Subcutaneous abdominal adipose tissue (tissue), 5 donors: ENCODE results near the gene APBA1.

ENCODE experiments used
- H3K27ac ChIP-seq: one replicate; pipeline ENCODE4 v1.7.0; 2013; ENCODE audit warnings: low read depth, mild to moderate bottlenecking, inconsistent platforms, low read length, moderate library complexity
- H3K27me3 ChIP-seq, 5 donors: one replicate each; pipeline ENCODE4 v1.7.0; 2013; ENCODE audit warnings: low read length in 5 of 5, inconsistent platforms in 1 of 5; ENCODE audit not compliant: control insufficient read depth in 5 of 5, insufficient read depth in 4 of 5
- H3K36me3 ChIP-seq, 5 donors: one replicate each; pipeline ENCODE4 v1.7.0; 2013; ENCODE audit warnings: low read length in 5 of 5; ENCODE audit not compliant: control insufficient read depth in 5 of 5, insufficient read depth in 5 of 5
- H3K4me1 ChIP-seq, 5 donors: one replicate each; pipeline ENCODE4 v1.7.0; 2013; ENCODE audit warnings: low read length in 5 of 5, mild to moderate bottlenecking in 3 of 5, moderate library complexity in 1 of 5; ENCODE audit not compliant: control insufficient read depth in 5 of 5, insufficient read depth in 5 of 5
- H3K4me3 ChIP-seq, 5 donors: one replicate each; pipeline ENCODE4 v1.7.0; 2013; ENCODE audit warnings: low read length in 5 of 5, low read depth in 1 of 5
- H3K9ac ChIP-seq, 5 donors: one replicate each; pipeline ENCODE4 v1.7.0; 2013; ENCODE audit warnings: low read length in 5 of 5, mild to moderate bottlenecking in 4 of 5, moderate library complexity in 3 of 5
- H3K9me3 ChIP-seq, 5 donors: one replicate each; pipeline ENCODE4 v1.7.0; 2013; ENCODE audit warnings: low read length in 5 of 5; ENCODE audit not compliant: control insufficient read depth in 5 of 5
- donor health status: healthy.
- donor health status: healthy.
- donor health status: healthy.
- donor health status: healthy.
- donor health status: healthy.

Gene APBA1

DNA sequence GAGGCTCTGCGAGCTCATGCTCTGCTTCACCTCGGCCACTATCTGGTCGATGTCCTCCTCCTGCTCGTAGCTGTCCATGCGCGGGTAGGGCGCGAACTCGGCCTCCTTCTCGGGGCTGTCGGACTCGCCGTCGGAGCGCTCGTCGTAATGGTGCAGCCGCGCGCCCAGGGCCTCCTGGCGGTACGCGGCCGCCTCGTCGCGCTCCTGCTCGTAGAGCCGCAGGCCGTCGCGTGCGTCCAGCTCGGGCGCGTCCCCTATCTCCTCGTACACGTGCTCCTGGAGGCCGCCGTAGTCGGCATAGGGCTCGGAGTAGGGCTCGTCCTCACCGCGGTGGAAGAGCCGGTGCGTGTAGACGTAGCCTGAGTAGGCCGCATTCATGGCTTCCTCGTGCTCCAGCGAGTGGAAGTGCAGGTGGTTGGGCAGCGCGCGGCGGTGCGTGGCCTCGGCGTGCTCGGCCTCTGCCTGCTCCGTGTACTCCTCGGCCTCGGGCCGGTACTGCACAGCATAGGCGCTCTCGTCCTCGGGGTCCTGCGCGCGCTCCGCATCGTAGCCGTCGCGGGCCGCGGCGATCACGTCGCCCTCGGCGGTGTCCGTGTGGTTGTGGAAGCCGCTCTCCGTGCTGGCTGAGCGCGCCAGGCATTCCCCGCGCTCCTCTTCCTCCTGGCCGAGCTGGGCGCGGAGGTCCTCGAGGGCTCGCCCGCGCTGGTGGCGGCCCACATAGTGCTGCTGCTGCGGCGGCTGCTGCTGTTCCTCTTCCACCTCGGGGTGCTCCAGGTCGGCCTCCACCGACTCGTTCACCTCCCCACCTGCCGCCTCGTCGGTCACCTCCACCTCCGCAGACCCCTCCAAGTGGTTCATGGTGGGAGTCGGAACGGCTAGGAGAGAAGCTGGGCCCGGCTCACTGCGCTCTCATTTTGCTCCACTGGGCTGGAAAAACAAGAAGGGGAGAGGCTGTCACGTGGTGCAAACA is 155.5 kb downstream of the APBA1 start:
- H3K9ac ChIP-seq, result no peak overlapping the region
- peaks cover 0 to 14% (median 6%) of the 10 kb centered on the region in 5 donors for H3K36me3 ChIP-seq
- H3K9me3 ChIP-seq, result peaks cover 0 to 5% (median 0%) of the 10 kb centered on the region in 5 donors
- no peak overlapping the region for H3K4me3 ChIP-seq
- H3K27ac ChIP-seq, result no peak overlapping the region
- no peaks in the 10 kb centered on the region for H3K4me1 ChIP-seq
- H3K27me3 ChIP-seq, result no peaks in the 10 kb centered on the region

GRCh38 chr9:69515810-69516209 is 156.4 kb downstream of the APBA1 start:
- H3K9ac ChIP-seq, result no peak overlapping the region
- H3K9me3 ChIP-seq, result peaks cover 0 to 5% (median 0%) of the 10 kb centered on the region in 5 donors
- H3K27me3 ChIP-seq, result no peaks in the 10 kb centered on the region
- H3K4me1 ChIP-seq, result no peaks in the 10 kb centered on the region
- no peak overlapping the region for H3K27ac ChIP-seq
- H3K4me3 ChIP-seq, result no peak overlapping the region
- H3K36me3 ChIP-seq, result peaks cover 0 to 14% (median 6%) of the 10 kb centered on the region in 5 donors

GRCh38 chr9:69513141-69513820 is 158.9 kb downstream of the APBA1 start:
- peaks cover 0 to 5% (median 0%) of the 10 kb centered on the region in 5 donors for H3K9me3 ChIP-seq
- H3K27me3 ChIP-seq, result no peaks in the 10 kb centered on the region
- H3K4me1 ChIP-seq, result no peaks in the 10 kb centered on the region
- peaks cover 0 to 14% (median 6%) of the 10 kb centered on the region in 5 donors for H3K36me3 ChIP-seq
- H3K4me3 ChIP-seq, result no peak overlapping the region
- H3K9ac ChIP-seq, result no peak overlapping the region
- no peak overlapping the region for H3K27ac ChIP-seq

GRCh38 chr9:69504058-69504457 is 168.1 kb downstream of the APBA1 start:
- H3K4me3 ChIP-seq, result no peak overlapping the region
- H3K27ac ChIP-seq, result no peak overlapping the region
- no peaks in the 10 kb centered on the region for H3K36me3 ChIP-seq
- H3K27me3 ChIP-seq, result no peaks in the 10 kb centered on the region
- no peak overlapping the region for H3K9ac ChIP-seq
- peaks cover 0 to 13% (median 8%) of the 10 kb centered on the region in 5 donors for H3K4me1 ChIP-seq
- H3K9me3 ChIP-seq, result no peaks in the 10 kb centered on the region

- Histone ChIP-seq H3K9me3 (no peaks in the 10 kb centered on the region), H3K9ac (no peak overlapping the region), H3K4me1 (peaks cover 0 to 13% (median 8%) of the 10 kb centered on the region in 5 donors), H3K27ac (no peak overlapping the region), H3K4me3 (no peak overlapping the region), H3K36me3 (no peaks in the 10 kb centered on the region), H3K27me3 (no peaks in the 10 kb centered on the region)
Measured at GRCh38 chr9:69502671-69503301, 169.4 kb downstream of the APBA1 start.

- Histone ChIP-seq H3K27ac (no peak overlapping the region), H3K4me1 (peaks cover 0 to 13% (median 8%) of the 10 kb centered on the region in 5 donors), H3K36me3 (no peaks in the 10 kb centered on the region), H3K9me3 (no peaks in the 10 kb centered on the region), H3K9ac (no peak overlapping the region), H3K4me3 (no peak overlapping the region), H3K27me3 (no peaks in the 10 kb centered on the region)
Measured at GRCh38 chr9:69500896-69501295, 171.3 kb downstream of the APBA1 start.

- Histone ChIP-seq H3K27me3 (no peaks in the 10 kb centered on the region), H3K4me3 (no peak overlapping the region), H3K9me3 (no peaks in the 10 kb centered on the region), H3K4me1 (peaks cover 0 to 13% (median 8%) of the 10 kb centered on the region in 5 donors), H3K27ac (no peak overlapping the region), H3K36me3 (no peaks in the 10 kb centered on the region), H3K9ac (no peak overlapping the region)
Measured at GRCh38 chr9:69499959-69500358, 172.2 kb downstream of the APBA1 start.

GRCh38 chr9:69499407-69499806 is 172.8 kb downstream of the APBA1 start:
- Histone ChIP-seq H3K36me3 (no peaks in the 10 kb centered on the region), H3K27ac (no peak overlapping the region), H3K4me3 (no peak overlapping the region), H3K9me3 (no peaks in the 10 kb centered on the region), H3K9ac (no peak overlapping the region), H3K4me1 (peaks cover 0 to 13% (median 8%) of the 10 kb centered on the region in 5 donors), H3K27me3 (no peaks in the 10 kb centered on the region)

DNA sequence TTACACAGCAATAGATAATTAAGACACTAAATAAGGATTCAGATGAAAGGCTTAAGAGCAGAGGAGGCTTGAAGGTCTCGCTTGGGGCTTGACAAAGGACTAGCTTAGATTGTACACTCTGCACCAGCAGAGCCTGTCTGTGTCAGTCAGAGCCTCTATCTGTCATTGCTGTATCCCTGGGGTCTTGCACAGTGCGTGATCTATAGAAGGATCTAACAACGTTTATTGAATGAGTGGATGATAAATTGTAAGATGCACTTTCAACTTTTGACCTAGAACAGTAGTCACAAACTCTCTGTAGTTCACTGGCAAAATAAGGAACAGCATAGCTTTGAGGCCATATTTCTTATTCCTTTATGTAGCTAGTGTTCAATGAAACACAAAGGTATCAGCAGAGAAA is 173.7 kb downstream of the APBA1 start:
- Histone ChIP-seq H3K27ac (no peak overlapping the region), H3K36me3 (no peaks in the 10 kb centered on the region), H3K9ac (no peak overlapping the region), H3K9me3 (no peaks in the 10 kb centered on the region), H3K4me1 (peaks cover 0 to 13% (median 8%) of the 10 kb centered on the region in 5 donors), H3K4me3 (no peak overlapping the region), H3K27me3 (no peaks in the 10 kb centered on the region)
